Upper lobe of right lung (tissue), 1 donor: ENCODE data around the gene CLEC4F. TPM values are rescaled to one million over a fixed set of nuclear protein-coding genes. Genes with fewer than 3 reads are reported as not detected.

Experiments used
- ATAC-seq: fragments of 200-7000 bp; cut with Tn5 transposase; one replicate; pipeline ENCODE4 v1.9.1; 2020; ENCODE audit warnings: mild to moderate bottlenecking, moderate library complexity
- DNase-seq: peaks from one replicate; pipeline ENCODE4 v3.0.0-alpha.2; 2020
- H3K27ac ChIP-seq: fragments of 200-600 bp; one replicate; pipeline ENCODE4 v1.8.0; 2022
- H3K27me3 ChIP-seq: fragments of 200-600 bp; one replicate; pipeline ENCODE4 v1.8.0; 2022; ENCODE audit warnings: mild to moderate bottlenecking
- H3K36me3 ChIP-seq: fragments of 200-600 bp; one replicate; pipeline ENCODE4 v1.8.0; 2022
- H3K4me1 ChIP-seq: fragments of 200-600 bp; one replicate; pipeline ENCODE4 v1.8.0; 2022
- H3K4me3 ChIP-seq: fragments of 200-600 bp; one replicate; pipeline ENCODE4 v1.8.0; 2022; ENCODE audit warnings: mild to moderate bottlenecking
- H3K9me3 ChIP-seq: fragments of 200-600 bp; one replicate; pipeline ENCODE4 v1.8.0; 2022
- intact Hi-C: fragments of 100-400 bp; cut with DNase I; formaldehyde crosslinking; loops from one replicate; pipeline ENCODE4 v1.11.0; 2022
- total RNA-seq: library from RNA; stranded (reverse); fragmentation: NEBNext Ultra II Directional; extraction: Animal tissue kit (Norgen Biotek cat#: 25700); gene quantifications from one replicate; pipeline ENCODE4 v1.2.1, GENCODE V29; 2021
- TF ChIP-seq, protein P1 (sequence below): fragments of 200-600 bp; IDR thresholded peaks from one replicate; pipeline ENCODE4 v1.8.0; 2022; ENCODE audit warnings: antibody characterized with exemption
- donor health status: DM: no; HTN: yes; CAD: no; lungs with severe emphysema.

Gene CLEC4F
- total RNA-seq, 1 donor from 2014 or later = 1.2 TPM

DNA sequence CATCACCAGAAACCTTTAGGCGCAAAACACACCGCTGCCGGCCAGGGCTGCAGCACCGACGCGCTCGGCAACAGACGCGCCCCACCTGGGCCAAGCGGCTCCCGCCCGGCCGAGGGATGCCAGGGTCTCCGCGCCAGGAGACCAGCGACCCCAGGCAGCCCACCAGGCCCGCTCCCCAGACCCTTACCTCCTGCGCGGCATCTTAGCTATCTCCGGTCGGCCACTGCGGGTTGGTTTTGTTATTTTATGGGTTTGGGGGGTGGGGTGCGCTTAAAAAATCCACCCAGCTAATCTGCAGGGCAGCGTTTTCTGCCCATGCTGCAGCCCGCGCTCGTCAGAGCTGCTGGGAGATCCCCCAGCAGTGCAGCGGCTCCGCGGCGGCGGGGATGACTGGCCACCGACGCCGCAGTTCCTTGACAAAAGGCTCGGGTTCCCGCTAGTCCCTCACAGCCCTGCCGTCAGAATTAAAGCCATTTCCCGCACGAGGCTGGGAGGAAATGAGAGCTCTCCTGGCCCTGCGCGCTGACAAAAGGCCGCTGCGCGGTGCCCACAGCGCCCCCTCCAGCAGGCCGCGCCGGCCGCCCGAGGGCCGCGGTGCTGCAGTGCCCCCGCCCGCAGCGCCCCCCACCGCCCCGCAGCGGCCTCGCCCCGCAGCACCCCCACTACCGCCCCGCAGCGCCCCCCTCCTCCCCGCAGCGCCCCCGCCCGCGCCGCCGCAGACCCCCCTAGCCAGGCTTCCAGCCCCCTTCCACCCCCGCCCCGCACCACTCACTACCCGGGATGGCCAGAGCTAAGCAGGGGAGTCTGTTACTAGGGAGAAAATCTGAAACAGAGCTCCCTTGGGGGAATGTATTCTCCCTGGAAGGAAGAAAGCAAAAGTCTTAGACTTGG lies 52.5 kb downstream of the CLEC4F start, which contains the start of gene ADD2:
Gene ADD2 (minus strand): TSS at position 502 of the 891 bp plus-strand sequence. CDS start 61,792 bp downstream, outside the sequence.
- Histone ChIP-seq H3K27ac (no peak within 1 kb of the TSS), H3K4me3 (peak within 1 kb of the TSS; percentile 46), H3K4me1 (peaks cover 16% of the 10 kb centered on the region), H3K27me3 (peaks cover 51% of the 10 kb centered on the region), H3K36me3 (no peaks in the 10 kb centered on the region), H3K9me3 (no peaks in the 10 kb centered on the region)
- TF ChIP-seq, protein P1, sequence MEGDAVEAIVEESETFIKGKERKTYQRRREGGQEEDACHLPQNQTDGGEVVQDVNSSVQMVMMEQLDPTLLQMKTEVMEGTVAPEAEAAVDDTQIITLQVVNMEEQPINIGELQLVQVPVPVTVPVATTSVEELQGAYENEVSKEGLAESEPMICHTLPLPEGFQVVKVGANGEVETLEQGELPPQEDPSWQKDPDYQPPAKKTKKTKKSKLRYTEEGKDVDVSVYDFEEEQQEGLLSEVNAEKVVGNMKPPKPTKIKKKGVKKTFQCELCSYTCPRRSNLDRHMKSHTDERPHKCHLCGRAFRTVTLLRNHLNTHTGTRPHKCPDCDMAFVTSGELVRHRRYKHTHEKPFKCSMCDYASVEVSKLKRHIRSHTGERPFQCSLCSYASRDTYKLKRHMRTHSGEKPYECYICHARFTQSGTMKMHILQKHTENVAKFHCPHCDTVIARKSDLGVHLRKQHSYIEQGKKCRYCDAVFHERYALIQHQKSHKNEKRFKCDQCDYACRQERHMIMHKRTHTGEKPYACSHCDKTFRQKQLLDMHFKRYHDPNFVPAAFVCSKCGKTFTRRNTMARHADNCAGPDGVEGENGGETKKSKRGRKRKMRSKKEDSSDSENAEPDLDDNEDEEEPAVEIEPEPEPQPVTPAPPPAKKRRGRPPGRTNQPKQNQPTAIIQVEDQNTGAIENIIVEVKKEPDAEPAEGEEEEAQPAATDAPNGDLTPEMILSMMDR = peak; percentile 19
- ATAC-seq (peak; percentile 69), DNase-seq (peak; percentile 60)
- intact Hi-C loops = no loop called here

DNA sequence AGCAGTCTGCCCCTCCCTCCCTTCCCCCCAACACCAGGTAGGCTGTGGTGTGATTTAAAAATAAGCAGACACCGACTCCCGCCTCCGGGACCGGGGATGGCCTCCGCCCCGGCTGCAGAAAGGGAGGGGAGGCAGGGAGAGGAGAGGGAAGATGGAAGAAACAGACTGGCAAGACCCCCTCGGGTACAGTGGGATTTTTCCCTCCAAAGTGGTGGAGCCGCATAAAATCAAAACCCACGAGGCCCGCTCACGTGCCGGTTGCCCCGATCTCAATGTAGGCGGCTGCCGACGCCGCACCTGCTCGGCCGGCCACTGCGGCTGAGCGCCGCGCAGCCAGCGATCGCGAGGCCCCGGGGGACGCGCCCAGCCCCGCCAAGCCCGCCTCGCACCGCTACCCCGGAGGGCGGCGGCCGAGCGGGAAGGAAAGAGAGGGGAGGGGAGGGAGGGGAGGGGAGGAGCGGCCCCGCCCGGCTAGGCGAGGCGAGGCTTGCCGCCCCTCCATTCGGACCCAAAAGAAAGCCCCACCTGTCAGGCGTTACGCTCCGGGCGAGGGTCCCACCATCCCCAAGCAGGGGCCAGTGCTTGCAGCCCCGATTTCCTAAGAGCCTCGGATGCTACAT lies 53.2 kb downstream of the CLEC4F start:
- no peak for DNase-seq
- intact Hi-C loops = no loop called here

DNA sequence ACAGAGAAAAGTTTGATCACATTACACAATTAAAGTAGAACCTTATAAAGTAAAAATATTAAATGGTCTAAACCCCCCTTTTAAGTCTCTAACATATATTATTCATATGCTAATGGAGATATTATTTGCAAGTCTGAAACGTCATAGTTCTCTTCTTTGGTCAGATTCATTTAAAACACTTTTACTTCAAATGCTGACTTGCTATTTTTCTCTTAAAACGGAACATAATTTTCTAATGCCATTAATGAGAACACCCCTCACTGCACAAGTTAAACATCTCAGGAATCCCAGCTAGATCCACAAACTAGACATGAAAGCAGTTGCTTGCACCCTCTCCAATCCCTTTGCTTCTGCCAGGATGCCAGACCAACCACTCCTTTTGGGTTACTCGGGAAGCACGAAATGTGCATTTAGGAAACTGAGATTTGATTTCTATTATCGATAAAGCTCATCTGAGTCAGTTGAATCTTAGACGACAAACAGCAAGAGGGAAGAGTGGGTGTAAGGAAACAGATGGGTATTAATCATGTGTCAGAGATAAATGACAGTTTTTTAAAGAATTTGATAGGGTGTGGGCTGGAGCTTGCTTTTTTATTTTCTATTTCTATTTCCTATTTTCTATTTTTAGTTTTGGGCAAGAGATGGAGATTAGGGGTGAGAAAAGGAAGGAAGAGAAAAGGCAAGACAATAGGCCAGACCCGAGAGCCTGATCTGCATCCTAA lies 53.9 kb downstream of the CLEC4F start:
- ATAC-seq = no peak
- TF ChIP-seq, protein P1 = no peak
- Histone ChIP-seq H3K27ac (no peak overlapping the region), H3K4me1 (peaks cover 16% of the 10 kb centered on the region), H3K36me3 (no peaks in the 10 kb centered on the region), H3K4me3 (peak overlapping the region; percentile 46), H3K27me3 (peaks cover 51% of the 10 kb centered on the region), H3K9me3 (no peaks in the 10 kb centered on the region)
- intact Hi-C loops = no loop called here
- DNase-seq = no peak

More for the DNA sequence above, 53.2 kb downstream of the CLEC4F start:
- Histone ChIP-seq H3K4me1 (peaks cover 16% of the 10 kb centered on the region), H3K27me3 (peaks cover 51% of the 10 kb centered on the region), H3K9me3 (no peaks in the 10 kb centered on the region), H3K36me3 (no peaks in the 10 kb centered on the region), H3K4me3 (peak overlapping the region; percentile 46), H3K27ac (no peak overlapping the region)
- TF ChIP-seq, protein P1 = no peak
- peak; percentile 37 for ATAC-seq

DNA sequence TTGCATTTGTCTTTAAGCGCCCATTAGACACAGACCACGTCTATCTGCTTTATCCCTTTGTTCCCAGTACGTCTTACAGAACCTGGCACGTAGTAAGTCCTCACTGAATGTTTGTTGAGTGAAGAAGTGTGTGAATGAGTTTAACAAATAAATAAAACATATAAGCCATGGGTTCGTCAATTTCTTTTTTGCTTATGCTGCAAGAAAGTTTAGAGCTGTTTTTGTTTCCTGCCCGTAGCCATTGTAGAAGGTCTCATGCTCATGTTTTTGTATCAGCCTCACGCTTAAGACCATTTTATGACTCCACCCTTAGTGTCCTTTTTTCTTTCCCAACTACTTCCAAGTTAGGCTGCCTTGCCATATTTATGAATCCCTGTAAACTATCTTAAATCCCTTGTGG lies 54.9 kb downstream of the CLEC4F start:
- TF ChIP-seq, protein P1 = no peak
- peaks cover 51% of the 10 kb centered on the region for H3K27me3 ChIP-seq

DNA sequence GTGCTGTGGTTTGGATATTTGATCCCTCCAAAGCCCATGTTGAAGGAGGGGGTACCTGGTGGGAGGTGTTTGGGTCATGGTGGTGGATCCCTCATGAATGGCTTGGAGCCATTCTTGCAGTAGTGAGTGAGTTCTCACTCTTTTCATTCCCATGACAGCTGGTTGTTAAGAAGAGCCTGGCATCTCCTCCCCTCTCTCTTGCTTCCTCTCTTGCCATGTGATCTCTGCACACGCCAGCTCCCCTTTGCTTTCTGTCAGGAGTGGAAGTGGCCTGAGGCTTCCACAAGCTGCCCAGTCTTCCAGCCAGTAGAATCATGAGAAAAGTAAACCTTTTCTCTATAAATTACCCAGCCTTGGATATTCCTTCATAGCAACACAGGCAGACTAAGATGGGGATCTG lies 61.0 kb downstream of the CLEC4F start:
- ATAC-seq (no peak), DNase-seq (no peak)
- Histone ChIP-seq H3K4me1 (no peaks in the 10 kb centered on the region), H3K4me3 (no peak overlapping the region), H3K27me3 (peaks cover 27% of the 10 kb centered on the region), H3K9me3 (no peaks in the 10 kb centered on the region), H3K36me3 (no peaks in the 10 kb centered on the region), H3K27ac (no peak overlapping the region)
- TF ChIP-seq, protein P1 = no peak
- intact Hi-C loops = no loop called here

More for the DNA sequence above, 54.9 kb downstream of the CLEC4F start:
- Histone ChIP-seq H3K27ac (no peak overlapping the region), H3K4me3 (no peak overlapping the region), H3K36me3 (no peaks in the 10 kb centered on the region), H3K9me3 (no peaks in the 10 kb centered on the region), H3K4me1 (peaks cover 16% of the 10 kb centered on the region)
- DNase-seq (no peak), ATAC-seq (no peak)
- intact Hi-C loops = no loop called here

Other genes starting within 250 kb of the CLEC4F start
- gene ADD2, start 52.4 kb downstream of the CLEC4F start, total RNA-seq = 1.4 TPM
- gene FIGLA, start 30.0 kb downstream of the CLEC4F start, total RNA-seq = not detected
- 3.6 TPM for gene CD207, start 15.2 kb upstream of the CLEC4F start, total RNA-seq
- gene VAX2, start 80.0 kb upstream of the CLEC4F start, total RNA-seq = 0.93 TPM
- 2.1 TPM for gene ATP6V1B1, start 115.3 kb upstream of the CLEC4F start, total RNA-seq
- 0.38 TPM for gene ANKRD53, start 158.0 kb upstream of the CLEC4F start, total RNA-seq
- 63.1 TPM for gene TEX261, start 174.3 kb upstream of the CLEC4F start, total RNA-seq
- 126 TPM for gene NAGK, start 248.0 kb upstream of the CLEC4F start, total RNA-seq